Upper lobe of right lung (tissue), 1 donor: Measurements from ENCODE around the gene MRPL54. TPM values are rescaled to one million over a fixed set of nuclear protein-coding genes. Genes with fewer than 3 reads are reported as not detected.

Source experiments
- ATAC-seq: fragments of 200-7000 bp; cut with Tn5 transposase; one replicate; pipeline ENCODE4 v1.9.1; 2020; ENCODE audit warnings: mild to moderate bottlenecking, moderate library complexity
- DNase-seq: peaks from one replicate; pipeline ENCODE4 v3.0.0-alpha.2; 2020
- H3K27ac ChIP-seq: fragments of 200-600 bp; one replicate; pipeline ENCODE4 v1.8.0; 2022
- H3K27me3 ChIP-seq: fragments of 200-600 bp; one replicate; pipeline ENCODE4 v1.8.0; 2022; ENCODE audit warnings: mild to moderate bottlenecking
- H3K36me3 ChIP-seq: fragments of 200-600 bp; one replicate; pipeline ENCODE4 v1.8.0; 2022
- H3K4me1 ChIP-seq: fragments of 200-600 bp; one replicate; pipeline ENCODE4 v1.8.0; 2022
- H3K4me3 ChIP-seq: fragments of 200-600 bp; one replicate; pipeline ENCODE4 v1.8.0; 2022; ENCODE audit warnings: mild to moderate bottlenecking
- H3K9me3 ChIP-seq: fragments of 200-600 bp; one replicate; pipeline ENCODE4 v1.8.0; 2022
- intact Hi-C: fragments of 100-400 bp; cut with DNase I; formaldehyde crosslinking; loops from one replicate; pipeline ENCODE4 v1.11.0; 2022
- total RNA-seq: library from RNA; stranded (reverse); fragmentation: NEBNext Ultra II Directional; extraction: Animal tissue kit (Norgen Biotek cat#: 25700); gene quantifications from one replicate; pipeline ENCODE4 v1.2.1, GENCODE V29; 2021
- TF ChIP-seq, protein P1 (sequence below): fragments of 200-600 bp; IDR thresholded peaks from one replicate; pipeline ENCODE4 v1.8.0; 2022; ENCODE audit warnings: antibody characterized with exemption
- donor health status: DM: no; HTN: yes; CAD: no; lungs with severe emphysema.

MRPL54 gene
- total RNA-seq, 1 donor from 2014 or later = 59.7 TPM

- Histone ChIP-seq H3K27ac (peak within 1 kb of the TSS; percentile 24), H3K9me3 (peaks cover 10% of the 10 kb centered on the region), H3K4me1 (no peaks in the 10 kb centered on the region), H3K4me3 (peak within 1 kb of the TSS; percentile 51), H3K27me3 (peaks cover 7% of the 10 kb centered on the region), H3K36me3 (no peaks in the 10 kb centered on the region)
- ATAC-seq = peak; percentile 38
- no peak for DNase-seq
- intact Hi-C loops = no loop called here
- TF ChIP-seq, protein P1, sequence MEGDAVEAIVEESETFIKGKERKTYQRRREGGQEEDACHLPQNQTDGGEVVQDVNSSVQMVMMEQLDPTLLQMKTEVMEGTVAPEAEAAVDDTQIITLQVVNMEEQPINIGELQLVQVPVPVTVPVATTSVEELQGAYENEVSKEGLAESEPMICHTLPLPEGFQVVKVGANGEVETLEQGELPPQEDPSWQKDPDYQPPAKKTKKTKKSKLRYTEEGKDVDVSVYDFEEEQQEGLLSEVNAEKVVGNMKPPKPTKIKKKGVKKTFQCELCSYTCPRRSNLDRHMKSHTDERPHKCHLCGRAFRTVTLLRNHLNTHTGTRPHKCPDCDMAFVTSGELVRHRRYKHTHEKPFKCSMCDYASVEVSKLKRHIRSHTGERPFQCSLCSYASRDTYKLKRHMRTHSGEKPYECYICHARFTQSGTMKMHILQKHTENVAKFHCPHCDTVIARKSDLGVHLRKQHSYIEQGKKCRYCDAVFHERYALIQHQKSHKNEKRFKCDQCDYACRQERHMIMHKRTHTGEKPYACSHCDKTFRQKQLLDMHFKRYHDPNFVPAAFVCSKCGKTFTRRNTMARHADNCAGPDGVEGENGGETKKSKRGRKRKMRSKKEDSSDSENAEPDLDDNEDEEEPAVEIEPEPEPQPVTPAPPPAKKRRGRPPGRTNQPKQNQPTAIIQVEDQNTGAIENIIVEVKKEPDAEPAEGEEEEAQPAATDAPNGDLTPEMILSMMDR = no peak
Observed at GRCh38 chr19:3785938-3786824, 23.7 kb downstream of the MRPL54 start, which contains the start of gene MATK. Gene MATK, minus strand, starts transcription at chr19:3786381. Its CDS starts 1,246 bp downstream, at chr19:3785135.

GRCh38 chr19:3788996-3789778 is 26.7 kb downstream of the MRPL54 start:
- TF ChIP-seq, protein P1 = no peak
- no peak for ATAC-seq

DNA sequence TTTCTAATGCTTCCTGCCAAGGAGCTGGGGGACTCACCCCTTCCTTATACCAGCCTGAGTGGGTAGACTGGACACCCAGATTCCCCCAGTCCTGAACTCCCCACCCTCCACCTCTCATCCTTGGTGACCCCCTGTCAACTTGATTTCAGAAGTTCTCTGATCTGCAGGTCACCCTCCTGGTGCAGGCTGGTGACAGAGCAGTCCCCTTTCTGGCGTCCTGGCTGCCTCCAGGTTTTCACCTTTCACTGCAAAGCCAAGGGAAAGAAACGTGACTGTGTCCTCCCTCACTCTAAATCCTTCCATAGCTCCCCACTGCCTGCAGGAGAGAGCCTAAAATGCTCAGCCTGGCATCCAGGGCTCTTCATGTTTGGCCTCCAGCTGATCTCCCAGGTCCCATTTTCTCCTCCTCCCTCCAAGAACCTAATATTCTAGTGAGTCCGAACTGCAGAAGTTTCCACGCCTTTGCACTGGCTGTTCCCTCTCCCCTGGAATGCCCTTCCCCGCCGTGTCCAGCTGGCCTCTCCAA is 27.8 kb downstream of the MRPL54 start:
- intact Hi-C loops = no loop called here
- H3K4me1 ChIP-seq = no peaks in the 10 kb centered on the region
- ATAC-seq = no peak
- TF ChIP-seq, protein P1 = no peak
- no peaks in the 10 kb centered on the region for H3K9me3 ChIP-seq
- H3K4me3 ChIP-seq = no peak overlapping the region
- H3K27ac ChIP-seq = no peak overlapping the region
- no peaks in the 10 kb centered on the region for H3K36me3 ChIP-seq
- DNase-seq = no peak
- no peaks in the 10 kb centered on the region for H3K27me3 ChIP-seq

More at GRCh38 chr19:3788996-3789778, 26.7 kb downstream of the MRPL54 start:
- Histone ChIP-seq H3K4me1 (no peaks in the 10 kb centered on the region), H3K36me3 (no peaks in the 10 kb centered on the region), H3K27me3 (peaks cover 2% of the 10 kb centered on the region), H3K4me3 (no peak overlapping the region), H3K27ac (no peak overlapping the region), H3K9me3 (no peaks in the 10 kb centered on the region)
- intact Hi-C loops = no loop called here
- no peak for DNase-seq

DNA sequence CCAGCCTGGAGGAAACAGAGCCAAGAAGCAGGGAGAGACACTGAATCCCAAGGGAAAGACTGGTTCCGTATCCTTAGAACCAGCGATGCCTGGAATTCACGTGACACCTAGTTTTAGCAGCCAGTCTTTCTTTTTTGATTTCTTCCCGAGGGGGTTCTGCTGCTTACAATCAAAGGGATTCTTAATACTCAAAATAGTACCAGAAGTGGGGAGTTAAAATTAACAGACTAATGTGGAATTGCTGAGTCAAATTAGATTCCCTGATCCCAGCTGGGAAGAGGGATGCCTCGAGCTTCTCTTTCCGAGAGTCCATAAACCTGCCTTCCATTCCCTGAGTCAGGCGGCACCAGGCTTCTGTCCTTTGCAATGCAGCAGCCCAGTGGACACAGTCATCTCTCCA is 28.5 kb downstream of the MRPL54 start:
- no peak overlapping the region for H3K27ac ChIP-seq

DNA sequence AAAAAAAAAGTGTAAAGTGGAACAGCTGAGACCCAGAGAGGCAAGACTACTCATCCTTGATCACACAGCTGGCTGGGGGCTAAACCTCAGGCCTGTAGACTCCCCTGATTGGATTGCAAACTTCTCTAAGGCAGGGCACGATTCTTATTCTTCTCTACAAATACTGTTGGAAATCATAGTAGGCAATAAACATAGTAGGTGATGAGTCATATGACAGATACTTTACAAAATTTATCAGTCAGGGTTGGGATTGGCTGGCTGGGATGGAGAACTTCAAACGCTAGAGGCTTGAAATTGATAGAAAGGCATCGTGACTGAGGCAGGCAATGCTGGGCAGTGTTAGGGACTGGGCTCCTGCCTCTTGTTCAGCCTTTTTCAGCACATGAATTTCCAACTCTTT is 29.6 kb downstream of the MRPL54 start:
- DNase-seq (no peak), ATAC-seq (no peak)
- Histone ChIP-seq H3K36me3 (no peaks in the 10 kb centered on the region), H3K27me3 (no peaks in the 10 kb centered on the region), H3K9me3 (no peaks in the 10 kb centered on the region), H3K4me3 (no peak overlapping the region), H3K4me1 (no peaks in the 10 kb centered on the region), H3K27ac (no peak overlapping the region)
- intact Hi-C loops = no loop called here
- TF ChIP-seq, protein P1 = no peak

More for the DNA sequence above, 28.5 kb downstream of the MRPL54 start:
- DNase-seq (no peak), ATAC-seq (no peak)
- no peak overlapping the region for H3K4me3 ChIP-seq
- no peaks in the 10 kb centered on the region for H3K9me3 ChIP-seq
- H3K4me1 ChIP-seq = no peaks in the 10 kb centered on the region
- TF ChIP-seq, protein P1 = no peak
- no peaks in the 10 kb centered on the region for H3K27me3 ChIP-seq
- intact Hi-C loops = no loop called here
- H3K36me3 ChIP-seq = no peaks in the 10 kb centered on the region
